HCT116 (cell line): Measurements from ENCODE around the gene TUBA4A.

ENCODE experiments used
- CEBPB ChIP-seq: IDR thresholded peaks from 2 replicates; pipeline ENCODE4 v1.6.1; 2012; ENCODE audit warnings: low read depth
- EZH2phosphoT487 ChIP-seq: fragments of 200-600 bp; IDR thresholded peaks from 2 replicates; pipeline ENCODE4 v1.6.1; 2018; ENCODE audit warnings: antibody characterized with exemption, borderline replicate concordance
- YY1 ChIP-seq: IDR thresholded peaks from 2 replicates; pipeline ENCODE4 v1.6.1; 2011; ENCODE audit warnings: low read length, low read depth, moderate library complexity, mild to moderate bottlenecking; ENCODE audit not compliant: insufficient replicate concordance; ENCODE audit errors: extremely low read depth
- ZFX ChIP-seq: fragments of 450-650 bp; IDR thresholded peaks from 2 replicates; pipeline ENCODE4 v1.6.1; 2017
- ZNF274 ChIP-seq: fragments of 200-500 bp; sonication (Bioruptor generic); IDR thresholded peaks from 2 replicates; pipeline ENCODE4 v1.6.1; 2014; ENCODE audit warnings: mild to moderate bottlenecking, low read depth, low read length, inconsistent platforms
- TF ChIP-seq, protein P1 (sequence below): IDR thresholded peaks from 2 replicates; pipeline ENCODE4 v1.6.1; 2012
- TF ChIP-seq, protein P2 (sequence below), 3 experiments: fragments of 200-600 bp in 1 of 3; sonication (generic) in 1 of 3; IDR thresholded peaks in 2 of 3; conservative IDR thresholded peaks in 1 of 3; 2 replicates each; pipeline ENCODE4 v1.5.1; 2012 to 2017; ENCODE audit warnings: low read depth in 2 of 3, low read length in 2 of 3, antibody characterized with exemption in 1 of 3, borderline replicate concordance in 1 of 3, control low read depth in 1 of 3, mild to moderate bottlenecking in 1 of 3, mixed read lengths in 1 of 3, mixed run types in 1 of 3, moderate library complexity in 1 of 3; ENCODE audit not compliant: insufficient read depth in 1 of 3
- TF ChIP-seq, protein P3 (sequence below): IDR thresholded peaks from 2 replicates; pipeline ENCODE4 v1.6.1; 2012; ENCODE audit warnings: low read depth

DNA sequence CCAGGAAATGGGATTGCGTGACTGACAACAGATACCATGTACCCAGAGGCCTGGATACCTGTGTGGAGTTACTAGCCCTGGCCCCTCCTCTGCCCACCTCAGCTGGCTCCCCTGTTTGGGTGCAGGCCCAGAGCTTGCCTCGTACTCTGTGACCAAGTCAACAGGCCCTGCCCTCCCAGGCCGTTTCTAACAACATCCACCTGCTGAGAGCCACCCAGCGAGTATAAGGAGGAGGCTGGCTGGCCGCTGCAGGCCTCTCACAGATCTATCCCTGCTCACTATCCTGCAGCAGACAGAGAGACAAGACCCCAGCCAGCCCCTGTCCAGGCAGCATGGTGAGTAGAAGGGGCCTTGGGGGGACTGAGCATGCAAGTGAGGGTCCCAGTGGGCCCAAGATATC lies 12.5 kb upstream of the TUBA4A start:
- TF ChIP-seq, protein P1, sequence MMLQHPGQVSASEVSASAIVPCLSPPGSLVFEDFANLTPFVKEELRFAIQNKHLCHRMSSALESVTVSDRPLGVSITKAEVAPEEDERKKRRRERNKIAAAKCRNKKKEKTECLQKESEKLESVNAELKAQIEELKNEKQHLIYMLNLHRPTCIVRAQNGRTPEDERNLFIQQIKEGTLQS = no peak
- TF ChIP-seq EZH2phosphoT487 = no peak
- TF ChIP-seq, protein P2, sequence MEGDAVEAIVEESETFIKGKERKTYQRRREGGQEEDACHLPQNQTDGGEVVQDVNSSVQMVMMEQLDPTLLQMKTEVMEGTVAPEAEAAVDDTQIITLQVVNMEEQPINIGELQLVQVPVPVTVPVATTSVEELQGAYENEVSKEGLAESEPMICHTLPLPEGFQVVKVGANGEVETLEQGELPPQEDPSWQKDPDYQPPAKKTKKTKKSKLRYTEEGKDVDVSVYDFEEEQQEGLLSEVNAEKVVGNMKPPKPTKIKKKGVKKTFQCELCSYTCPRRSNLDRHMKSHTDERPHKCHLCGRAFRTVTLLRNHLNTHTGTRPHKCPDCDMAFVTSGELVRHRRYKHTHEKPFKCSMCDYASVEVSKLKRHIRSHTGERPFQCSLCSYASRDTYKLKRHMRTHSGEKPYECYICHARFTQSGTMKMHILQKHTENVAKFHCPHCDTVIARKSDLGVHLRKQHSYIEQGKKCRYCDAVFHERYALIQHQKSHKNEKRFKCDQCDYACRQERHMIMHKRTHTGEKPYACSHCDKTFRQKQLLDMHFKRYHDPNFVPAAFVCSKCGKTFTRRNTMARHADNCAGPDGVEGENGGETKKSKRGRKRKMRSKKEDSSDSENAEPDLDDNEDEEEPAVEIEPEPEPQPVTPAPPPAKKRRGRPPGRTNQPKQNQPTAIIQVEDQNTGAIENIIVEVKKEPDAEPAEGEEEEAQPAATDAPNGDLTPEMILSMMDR (IDR thresholded peaks at IDR 0.05 in 2 of 3, conservative IDR thresholded peaks at IDR 0.05 in 1 of 3; ENCODE audit: borderline replicate concordance in 1 of 3, insufficient read depth in 1 of 3, low read depth in 2 of 3, low read length in 2 of 3) = no peak
- no peak for TF ChIP-seq ZNF274
- TF ChIP-seq, protein P3, sequence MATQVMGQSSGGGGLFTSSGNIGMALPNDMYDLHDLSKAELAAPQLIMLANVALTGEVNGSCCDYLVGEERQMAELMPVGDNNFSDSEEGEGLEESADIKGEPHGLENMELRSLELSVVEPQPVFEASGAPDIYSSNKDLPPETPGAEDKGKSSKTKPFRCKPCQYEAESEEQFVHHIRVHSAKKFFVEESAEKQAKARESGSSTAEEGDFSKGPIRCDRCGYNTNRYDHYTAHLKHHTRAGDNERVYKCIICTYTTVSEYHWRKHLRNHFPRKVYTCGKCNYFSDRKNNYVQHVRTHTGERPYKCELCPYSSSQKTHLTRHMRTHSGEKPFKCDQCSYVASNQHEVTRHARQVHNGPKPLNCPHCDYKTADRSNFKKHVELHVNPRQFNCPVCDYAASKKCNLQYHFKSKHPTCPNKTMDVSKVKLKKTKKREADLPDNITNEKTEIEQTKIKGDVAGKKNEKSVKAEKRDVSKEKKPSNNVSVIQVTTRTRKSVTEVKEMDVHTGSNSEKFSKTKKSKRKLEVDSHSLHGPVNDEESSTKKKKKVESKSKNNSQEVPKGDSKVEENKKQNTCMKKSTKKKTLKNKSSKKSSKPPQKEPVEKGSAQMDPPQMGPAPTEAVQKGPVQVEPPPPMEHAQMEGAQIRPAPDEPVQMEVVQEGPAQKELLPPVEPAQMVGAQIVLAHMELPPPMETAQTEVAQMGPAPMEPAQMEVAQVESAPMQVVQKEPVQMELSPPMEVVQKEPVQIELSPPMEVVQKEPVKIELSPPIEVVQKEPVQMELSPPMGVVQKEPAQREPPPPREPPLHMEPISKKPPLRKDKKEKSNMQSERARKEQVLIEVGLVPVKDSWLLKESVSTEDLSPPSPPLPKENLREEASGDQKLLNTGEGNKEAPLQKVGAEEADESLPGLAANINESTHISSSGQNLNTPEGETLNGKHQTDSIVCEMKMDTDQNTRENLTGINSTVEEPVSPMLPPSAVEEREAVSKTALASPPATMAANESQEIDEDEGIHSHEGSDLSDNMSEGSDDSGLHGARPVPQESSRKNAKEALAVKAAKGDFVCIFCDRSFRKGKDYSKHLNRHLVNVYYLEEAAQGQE = no peak
- TF ChIP-seq ZFX = no peak
- no peak for TF ChIP-seq YY1
- no peak for TF ChIP-seq CEBPB
